HFFc6 (cell line): ENCODE measurements around the gene CLDN24. TPM values are rescaled to one million over a fixed set of nuclear protein-coding genes. Genes with fewer than 3 reads are reported as not detected.

Experiments used
- DNase-seq: peaks from one replicate; pipeline ENCODE4 v3.0.0-alpha.2; 2018
- H3K27ac Mint-ChIP-seq: 2 replicates; pipeline ENCODE4 v1.8.0; 2020; ENCODE audit warnings: mild to moderate bottlenecking, mixed read lengths
- H3K27me3 Mint-ChIP-seq: 2 replicates; pipeline ENCODE4 v1.8.0; 2021; ENCODE audit warnings: mild to moderate bottlenecking, moderate library complexity, mixed read lengths; ENCODE audit not compliant: insufficient read depth
- H3K36me3 Mint-ChIP-seq: 2 replicates; pipeline ENCODE4 v1.8.0; 2021; ENCODE audit warnings: low read depth, mixed read lengths
- H3K4me1 Mint-ChIP-seq: 2 replicates; pipeline ENCODE4 v1.8.0; 2020; ENCODE audit warnings: low read depth, mixed read lengths
- H3K4me3 Mint-ChIP-seq: 2 replicates; pipeline ENCODE4 v1.8.0; 2020; ENCODE audit warnings: mild to moderate bottlenecking, moderate library complexity, mixed read lengths
- H3K9me3 Mint-ChIP-seq: 2 replicates; pipeline ENCODE4 v1.8.0; 2020; ENCODE audit warnings: mild to moderate bottlenecking, mixed read lengths
- total RNA-seq, 6 experiments: library from RNA; stranded (reverse); fragmentation: NEBNext Ultra II Directional; extraction: Animal tissue kit (Norgen Biotek cat#: 25700); gene quantifications; 2 replicates in 1 of 6; 3 replicates in 5 of 6; pipeline ENCODE4 v1.2.3, GENCODE V29; 2021
- TF ChIP-seq, protein P1 (sequence below): fragments of 200-600 bp; sonication (generic); IDR thresholded peaks from 2 replicates; pipeline ENCODE4 v1.5.0; 2021; ENCODE audit warnings: antibody characterized with exemption, mild to moderate bottlenecking

CLDN24 gene
- total RNA-seq, 6 experiments from 2014 or later, result not detected

GRCh38 chr4:183337833-183338232 is 15.6 kb upstream of the CLDN24 start:
- peaks cover 37% of the 10 kb centered on the region for H3K4me1 Mint-ChIP-seq
- no peak for DNase-seq
- TF ChIP-seq, protein P1, sequence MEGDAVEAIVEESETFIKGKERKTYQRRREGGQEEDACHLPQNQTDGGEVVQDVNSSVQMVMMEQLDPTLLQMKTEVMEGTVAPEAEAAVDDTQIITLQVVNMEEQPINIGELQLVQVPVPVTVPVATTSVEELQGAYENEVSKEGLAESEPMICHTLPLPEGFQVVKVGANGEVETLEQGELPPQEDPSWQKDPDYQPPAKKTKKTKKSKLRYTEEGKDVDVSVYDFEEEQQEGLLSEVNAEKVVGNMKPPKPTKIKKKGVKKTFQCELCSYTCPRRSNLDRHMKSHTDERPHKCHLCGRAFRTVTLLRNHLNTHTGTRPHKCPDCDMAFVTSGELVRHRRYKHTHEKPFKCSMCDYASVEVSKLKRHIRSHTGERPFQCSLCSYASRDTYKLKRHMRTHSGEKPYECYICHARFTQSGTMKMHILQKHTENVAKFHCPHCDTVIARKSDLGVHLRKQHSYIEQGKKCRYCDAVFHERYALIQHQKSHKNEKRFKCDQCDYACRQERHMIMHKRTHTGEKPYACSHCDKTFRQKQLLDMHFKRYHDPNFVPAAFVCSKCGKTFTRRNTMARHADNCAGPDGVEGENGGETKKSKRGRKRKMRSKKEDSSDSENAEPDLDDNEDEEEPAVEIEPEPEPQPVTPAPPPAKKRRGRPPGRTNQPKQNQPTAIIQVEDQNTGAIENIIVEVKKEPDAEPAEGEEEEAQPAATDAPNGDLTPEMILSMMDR, result no peak
- no peak overlapping the region for H3K27ac Mint-ChIP-seq
- H3K4me3 Mint-ChIP-seq, result no peak overlapping the region
- peaks cover 8% of the 10 kb centered on the region; the same call in 1 of the 2 replicates for H3K9me3 Mint-ChIP-seq
- peaks cover 9% of the 10 kb centered on the region for H3K36me3 Mint-ChIP-seq
- peaks cover 8% of the 10 kb centered on the region for H3K27me3 Mint-ChIP-seq

GRCh38 chr4:183337349-183337748 is 15.1 kb upstream of the CLDN24 start:
- no peak overlapping the region for H3K4me3 Mint-ChIP-seq
- H3K27ac Mint-ChIP-seq, result no peak overlapping the region
- H3K36me3 Mint-ChIP-seq, result peaks cover 14% of the 10 kb centered on the region
- no peak for DNase-seq
- TF ChIP-seq, protein P1, result no peak
- H3K9me3 Mint-ChIP-seq, result peaks cover 10% of the 10 kb centered on the region; the same call in 1 of the 2 replicates
- H3K4me1 Mint-ChIP-seq, result peaks cover 37% of the 10 kb centered on the region
- H3K27me3 Mint-ChIP-seq, result peaks cover 8% of the 10 kb centered on the region

DNA sequence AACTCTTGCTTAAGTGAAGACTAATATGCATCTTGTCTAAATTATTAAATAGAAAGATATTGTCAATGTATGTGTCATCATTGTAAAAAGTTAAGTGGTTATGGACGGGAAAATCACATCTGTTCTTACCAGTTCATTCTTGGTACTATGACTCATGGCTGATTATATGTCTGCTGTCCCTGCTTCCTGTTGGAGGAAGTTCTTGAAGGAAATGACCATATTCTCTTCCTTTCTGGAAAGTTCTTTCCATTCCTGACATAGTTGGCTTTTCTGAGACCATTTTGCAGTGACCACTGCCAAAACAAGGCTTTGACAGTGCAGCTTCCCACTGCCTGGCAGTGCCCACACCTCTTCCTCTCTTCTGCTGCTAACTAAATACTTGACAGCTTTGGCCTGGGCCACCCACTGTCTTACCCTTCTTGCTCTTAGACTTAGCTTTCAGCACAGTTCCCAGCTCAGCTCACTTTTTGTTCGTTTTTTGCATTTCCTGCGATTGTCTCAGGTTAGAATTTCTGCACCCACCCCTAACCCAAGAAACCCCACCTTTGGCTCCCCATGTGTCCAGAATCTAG is 13.2 kb upstream of the CLDN24 start:
- H3K4me1 Mint-ChIP-seq, result peaks cover 37% of the 10 kb centered on the region
- H3K4me3 Mint-ChIP-seq, result peak overlapping the region; percentile 7; the same call in 1 of the 2 replicates
- peaks cover 10% of the 10 kb centered on the region; the same call in 1 of the 2 replicates for H3K9me3 Mint-ChIP-seq
- peak; percentile 92 for DNase-seq
- H3K36me3 Mint-ChIP-seq, result peaks cover 14% of the 10 kb centered on the region
- peaks cover 7% of the 10 kb centered on the region for H3K27me3 Mint-ChIP-seq
- peak overlapping the region; percentile 87 for H3K27ac Mint-ChIP-seq
- TF ChIP-seq, protein P1, result no peak

DNA sequence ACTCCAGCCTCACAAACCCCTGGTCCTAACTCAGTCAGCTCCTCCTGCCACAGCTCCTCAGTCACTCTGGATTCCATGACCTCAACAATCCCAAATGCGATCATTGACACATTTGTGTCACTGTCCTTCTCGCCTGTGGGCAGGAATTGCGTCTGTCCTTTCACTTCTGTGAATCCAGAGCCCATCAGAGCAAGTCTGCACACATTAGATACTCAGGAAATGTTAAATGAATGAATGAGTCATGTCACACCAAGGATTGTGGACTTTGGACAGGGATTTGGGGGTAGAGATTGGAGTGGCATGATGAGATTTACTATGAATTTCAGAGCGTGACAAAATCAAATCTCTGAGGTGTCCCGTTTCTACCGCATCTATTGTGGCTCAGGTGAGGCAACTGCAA is 11.8 kb upstream of the CLDN24 start:
- H3K9me3 Mint-ChIP-seq, result peaks cover 10% of the 10 kb centered on the region
- TF ChIP-seq, protein P1, result no peak
- peak overlapping the region; percentile 37; the same call in 1 of the 2 replicates for H3K27ac Mint-ChIP-seq
- peaks cover 7% of the 10 kb centered on the region for H3K27me3 Mint-ChIP-seq
- H3K4me3 Mint-ChIP-seq, result no peak overlapping the region
- DNase-seq, result no peak
- peaks cover 40% of the 10 kb centered on the region for H3K4me1 Mint-ChIP-seq
- peaks cover 24% of the 10 kb centered on the region for H3K36me3 Mint-ChIP-seq

DNA sequence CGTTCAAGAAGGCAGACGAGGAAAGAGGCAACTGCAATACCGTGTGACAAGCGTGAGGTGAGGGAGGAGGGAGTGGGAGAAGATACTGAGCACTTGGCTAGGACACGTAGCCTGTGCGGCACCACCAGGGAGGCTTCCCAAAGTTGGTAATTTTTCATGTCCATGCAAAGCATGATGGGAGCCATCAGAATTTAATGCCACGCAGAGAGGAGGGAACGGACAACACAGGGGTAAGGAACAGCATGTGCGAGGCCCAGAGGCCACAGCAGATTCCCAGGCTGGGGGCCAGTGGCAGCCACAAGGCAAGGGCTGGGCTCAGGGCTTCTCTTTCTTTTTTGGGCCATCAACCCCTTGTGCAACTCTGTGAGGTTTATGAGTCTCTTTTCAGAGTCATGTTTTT is 11.0 kb upstream of the CLDN24 start:
- Mint-ChIP-seq H3K27me3 (peaks cover 7% of the 10 kb centered on the region), H3K9me3 (peaks cover 10% of the 10 kb centered on the region), H3K4me3 (no peak overlapping the region), H3K27ac (peak overlapping the region; percentile 31; the same call in 1 of the 2 replicates), H3K36me3 (peaks cover 25% of the 10 kb centered on the region), H3K4me1 (peaks cover 46% of the 10 kb centered on the region)
- DNase-seq, result no peak
- TF ChIP-seq, protein P1, result no peak
